Stimulated activated CD4-positive, alpha-beta T cell treated with anti-CD3 and anti-CD28 coated beads, Interleukin-4, amount 100 ng/mL, for 48 hours (primary cell): ENCODE results near the gene FUT3.
"Not testable (repeated sequence)": the region's sequence is repeated elsewhere in the genome, so short reads cannot be mapped to it uniquely, and the experiment has no call there.

Experiments
- DNase-seq, 2 donors: peaks; one replicate each; pipeline ENCODE4 v3.0.0-alpha.2; 2020; ENCODE audit warnings: low read depth in 2 of 2

Gene FUT3

DNA sequence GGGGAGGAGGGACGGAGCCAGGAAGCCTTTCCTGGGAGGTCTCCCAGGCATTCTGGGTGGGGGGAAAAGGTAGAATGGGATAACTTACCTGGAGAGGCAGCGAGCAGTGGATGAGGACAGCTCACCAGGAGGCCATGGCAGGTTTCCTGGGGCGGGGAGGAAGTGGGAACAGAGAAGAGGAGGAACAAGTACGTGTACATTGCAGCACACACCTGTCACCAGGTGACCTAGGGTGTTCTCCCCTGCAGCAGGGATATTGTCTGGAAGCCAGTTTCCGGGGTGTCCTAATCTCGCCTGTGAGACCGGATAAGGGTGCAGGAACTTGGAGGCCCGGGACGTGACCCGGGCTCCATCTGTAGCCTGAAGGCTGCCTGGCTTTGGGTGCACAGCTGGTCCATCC lies at the start of gene FUT3:
TSS of gene FUT3 (minus strand) at position 148 of the 400 bp plus-strand sequence.
- no peak for DNase-seq

DNA sequence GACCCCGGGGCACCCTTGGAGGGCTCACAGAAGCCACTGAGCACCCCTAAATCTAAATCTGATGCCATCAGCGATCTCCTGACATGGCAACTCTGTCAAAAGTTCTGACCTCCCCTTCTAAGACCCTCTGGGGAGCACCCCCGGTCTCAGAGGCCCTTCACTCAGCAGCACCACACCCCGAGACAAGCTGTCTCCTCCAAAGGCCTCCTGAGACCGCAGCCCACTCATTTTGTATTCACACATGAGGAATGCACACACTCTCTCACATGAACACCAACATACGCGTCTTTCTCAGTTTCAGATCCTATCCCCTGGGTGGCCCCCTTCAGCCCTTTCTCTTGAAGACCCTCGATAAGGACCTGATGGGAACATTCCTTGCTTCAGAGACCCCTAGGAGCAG lies 49.7 kb upstream of the FUT3 start:
- DNase-seq = no peak

DNA sequence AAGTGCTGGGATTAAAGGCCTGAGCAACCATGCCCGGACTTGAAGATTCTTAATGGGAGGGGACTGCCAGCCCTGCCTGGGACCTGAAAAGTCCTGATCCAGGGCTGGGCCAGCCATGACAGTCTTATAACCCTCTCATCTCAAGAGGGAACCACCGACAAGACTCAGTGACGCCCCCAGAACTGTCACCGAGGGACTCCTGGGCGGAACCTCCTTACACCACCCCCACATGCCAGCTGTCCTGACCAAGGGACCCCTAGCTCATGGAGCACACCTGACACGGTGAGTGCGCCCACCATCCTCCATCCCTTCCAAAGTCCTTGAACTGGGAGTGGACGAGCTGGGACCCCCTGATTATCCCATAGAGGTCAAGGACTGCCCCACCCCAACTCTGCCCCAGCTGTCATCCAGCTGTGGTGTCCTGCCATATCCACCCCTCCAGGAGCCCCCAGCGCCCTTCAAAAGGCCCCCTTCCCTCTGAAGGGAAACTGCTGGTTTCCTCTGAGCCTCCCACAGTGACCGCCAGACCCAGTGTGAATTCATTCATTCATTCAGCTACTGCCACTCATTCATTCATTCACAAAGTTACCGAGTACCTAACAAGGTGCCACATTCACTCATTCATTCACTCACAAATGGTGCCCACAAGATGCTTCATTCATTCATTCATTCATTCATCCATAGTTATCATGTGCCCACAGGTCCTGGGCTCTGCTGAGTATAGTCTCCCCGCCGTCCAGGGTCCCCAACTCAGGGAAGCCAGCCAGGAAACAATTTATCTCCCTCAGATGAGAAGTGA lies 48.7 kb upstream of the FUT3 start:
- no peak for DNase-seq

DNA sequence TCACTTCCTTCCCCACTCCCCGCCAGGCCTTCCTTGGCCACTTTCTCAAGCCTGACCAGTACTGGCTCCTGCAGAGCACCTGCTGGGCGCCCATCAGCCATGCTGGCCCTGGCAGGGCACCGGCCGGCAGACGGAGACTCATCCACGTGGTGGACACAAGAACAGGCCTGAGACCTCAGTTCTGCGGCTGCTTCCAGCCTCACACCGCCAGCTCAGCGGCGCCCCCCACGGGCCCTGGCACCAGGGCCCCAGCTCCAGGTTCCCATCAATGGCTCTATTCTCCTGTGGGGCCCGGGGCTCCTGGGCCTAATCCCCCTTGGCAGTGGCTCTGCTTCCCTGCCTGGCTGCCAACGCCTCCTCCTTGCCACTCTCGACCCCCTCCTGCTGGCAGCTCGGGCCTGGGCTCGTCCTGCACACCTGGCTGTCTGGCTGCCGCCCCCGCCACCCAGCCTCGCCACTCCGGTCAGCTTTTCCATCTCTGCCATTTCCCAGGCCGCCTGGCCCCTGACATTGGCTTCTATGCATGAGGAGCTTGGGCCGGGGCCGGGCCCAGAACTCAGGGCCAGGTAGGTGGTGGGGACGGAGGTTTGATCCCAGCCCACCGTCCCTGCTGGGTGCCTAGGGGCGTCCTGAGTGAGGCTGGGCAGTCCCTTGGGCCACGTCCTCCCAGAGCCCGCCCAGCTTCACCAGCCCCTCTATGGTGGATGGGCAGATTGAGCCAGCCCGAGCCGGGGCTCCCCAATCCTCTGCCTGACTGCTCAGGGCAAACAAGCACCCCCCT lies 46.1 kb upstream of the FUT3 start:
- no peak for DNase-seq

DNA sequence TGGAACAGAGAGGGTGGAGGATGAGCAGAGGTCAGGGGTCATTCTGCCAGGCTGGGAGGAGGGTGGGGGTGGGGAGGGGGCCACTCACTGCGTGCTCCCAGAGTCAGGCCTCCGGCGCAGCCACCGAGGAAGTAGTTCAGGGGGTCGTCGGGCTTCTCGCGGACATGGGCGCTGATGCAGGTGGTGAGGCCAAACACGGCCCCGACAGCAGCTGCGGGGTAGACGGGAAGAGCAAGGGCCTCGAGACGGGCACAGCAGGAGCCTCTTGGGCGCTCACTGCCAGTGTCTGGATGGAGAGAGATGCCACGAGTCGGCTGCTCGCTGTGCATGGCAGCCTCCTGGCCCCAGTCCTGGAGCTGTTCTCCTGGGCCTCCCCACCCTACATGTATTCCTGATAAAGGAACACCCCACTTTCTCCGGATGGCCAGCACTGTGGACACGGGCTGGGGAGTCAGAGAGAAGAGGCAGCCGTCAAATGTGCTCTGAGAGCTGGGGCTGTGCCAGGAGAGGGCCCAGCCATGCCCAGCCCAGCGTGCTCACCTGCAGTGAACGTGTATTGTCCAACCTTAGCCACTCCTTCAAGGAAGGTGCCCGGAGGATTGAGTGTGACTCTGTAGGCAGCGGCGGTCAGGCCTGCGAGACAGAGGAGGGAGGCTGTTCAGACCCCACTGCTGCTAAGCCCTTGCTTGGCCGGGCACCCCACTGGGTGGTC lies 45.3 kb upstream of the FUT3 start:
- DNase-seq = no peak

DNA sequence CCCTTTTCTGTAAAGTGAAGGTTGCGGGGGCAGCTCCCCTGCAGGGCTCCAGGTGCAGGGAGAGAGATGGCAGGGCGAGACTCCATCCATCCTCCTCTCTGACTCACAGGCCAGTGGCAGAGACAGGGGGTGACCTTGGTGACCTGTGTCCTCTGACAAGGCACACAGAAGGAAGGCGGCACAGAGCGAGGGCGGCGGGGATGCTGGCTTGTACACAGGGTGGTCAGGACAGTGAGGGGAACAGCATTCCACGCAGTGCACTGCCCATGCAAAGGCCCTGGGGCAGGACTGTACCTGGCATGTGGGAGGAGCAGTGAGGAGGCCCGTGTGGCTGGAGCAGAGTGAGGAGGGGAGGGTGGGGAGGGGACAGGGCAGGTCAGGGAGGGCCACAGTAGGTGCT lies 44.6 kb upstream of the FUT3 start:
- no peak for DNase-seq

DNA sequence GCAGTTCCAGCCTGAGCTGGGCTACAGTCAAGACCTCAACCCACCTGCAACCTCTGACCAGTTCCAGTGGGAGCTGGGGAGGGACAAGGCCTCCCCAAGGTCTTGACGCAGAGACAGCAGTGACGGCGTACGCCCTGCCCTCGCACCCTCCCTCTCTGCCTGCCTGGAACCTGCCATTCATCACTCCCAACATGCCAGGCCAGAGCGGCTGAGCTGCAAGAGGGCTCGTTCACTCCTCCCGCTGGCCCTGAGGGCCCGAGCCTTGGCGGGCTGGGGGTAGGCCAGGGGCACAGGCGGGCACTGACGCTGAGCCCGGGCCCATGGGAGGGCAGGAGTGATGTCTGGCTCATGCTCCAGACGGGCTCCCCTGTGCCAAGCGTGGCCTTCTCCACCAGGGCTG lies 44.2 kb upstream of the FUT3 start:
- no peak for DNase-seq

DNA sequence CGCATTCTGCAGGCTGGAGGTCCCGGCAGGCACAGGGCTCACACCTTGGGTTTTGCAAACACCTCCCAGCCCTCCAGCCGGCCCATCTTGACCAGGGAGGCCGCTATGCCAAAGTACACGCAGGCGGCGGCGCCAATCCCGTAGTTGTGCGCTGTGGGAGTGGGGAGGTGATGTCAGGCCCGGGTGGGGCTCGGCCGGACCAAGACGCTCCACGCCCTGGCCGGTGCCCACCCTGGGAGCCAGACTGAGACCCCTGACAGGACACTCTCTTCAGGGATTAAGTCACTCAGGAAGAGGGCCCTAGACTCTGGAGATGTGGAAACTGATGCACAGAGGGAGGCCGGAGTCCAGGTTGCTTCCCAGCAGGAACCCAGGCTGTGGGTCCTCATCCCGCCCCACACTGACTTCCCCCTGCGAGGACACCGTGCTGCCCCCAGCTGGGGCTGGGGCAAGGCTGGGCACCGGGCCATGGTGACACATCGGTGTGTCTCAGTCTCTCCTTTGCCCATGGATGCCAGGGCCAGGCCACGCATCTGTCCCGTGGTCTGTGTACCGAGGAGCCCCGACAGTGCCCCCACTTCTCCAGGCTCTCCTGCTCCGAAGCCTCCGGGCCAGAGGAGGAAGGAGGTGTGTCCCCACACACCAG lies 43.6 kb upstream of the FUT3 start:
- DNase-seq = no peak

DNA sequence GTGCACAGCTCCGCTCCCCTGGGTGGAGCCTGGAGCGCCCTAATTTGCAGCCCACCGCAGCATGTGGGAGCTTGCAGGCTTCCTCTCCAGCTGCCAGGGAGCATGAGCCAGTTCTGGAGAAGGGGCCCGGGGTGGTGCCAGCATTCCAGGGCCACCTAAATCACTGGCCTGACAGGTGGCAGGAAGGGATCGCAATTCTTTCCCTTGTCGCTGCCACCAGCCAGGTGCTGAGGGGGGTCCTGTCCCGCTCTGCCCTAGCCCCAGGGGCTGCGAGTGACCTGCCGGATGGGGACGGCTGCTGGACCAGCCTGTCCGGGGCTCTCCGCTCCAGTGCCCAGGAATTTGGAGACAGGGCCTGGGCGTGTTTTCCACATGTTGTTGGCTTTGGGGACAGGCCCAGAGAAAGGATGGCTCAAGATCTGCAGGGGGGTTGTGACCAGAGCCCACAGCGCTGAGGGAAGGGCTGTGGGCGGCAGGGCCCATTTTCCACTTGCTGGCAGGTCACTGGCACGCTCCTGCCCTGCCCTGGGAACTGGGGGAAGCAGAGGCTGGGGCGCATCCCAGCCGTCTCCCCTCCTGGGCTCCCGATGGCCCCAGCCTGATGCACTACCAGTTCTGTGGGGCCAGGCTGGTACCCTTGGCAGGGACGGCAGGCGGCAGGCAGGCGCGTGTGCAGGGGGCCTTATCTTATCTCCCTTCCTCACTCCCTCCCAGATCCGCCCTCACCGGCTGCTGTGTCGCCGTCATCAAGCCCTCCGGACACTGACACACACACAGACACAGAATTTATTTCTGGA lies 42.9 kb upstream of the FUT3 start:
- no peak for DNase-seq

DNA sequence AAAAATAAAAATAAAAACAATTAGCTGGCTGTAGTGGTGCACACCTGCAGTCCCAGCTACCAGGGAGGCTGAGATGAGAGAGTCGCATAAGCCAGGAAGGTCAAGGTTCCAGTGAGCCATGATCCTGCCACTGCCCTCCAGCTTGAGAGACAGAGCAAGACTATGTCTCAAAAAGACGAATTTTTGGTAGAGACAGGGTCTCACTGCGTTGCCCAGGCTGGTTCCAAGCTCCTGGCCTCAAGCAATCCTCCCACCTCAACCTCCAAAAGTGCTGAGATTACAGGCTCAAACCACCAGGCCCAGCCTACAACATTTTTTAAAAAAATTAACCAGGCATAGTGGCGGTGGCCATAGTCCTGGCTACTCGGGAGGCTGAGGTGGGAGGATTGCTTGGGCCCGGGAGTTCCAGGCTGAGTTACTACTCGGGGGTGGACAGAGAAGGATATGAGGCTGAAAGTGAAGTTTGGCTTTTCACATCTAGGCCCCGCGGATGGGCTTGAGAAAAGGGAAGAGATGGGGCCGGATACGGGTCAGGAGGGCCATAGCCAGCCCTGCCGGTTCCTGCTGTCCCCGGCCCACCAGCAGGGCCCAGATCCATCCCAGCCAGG lies 42.2 kb upstream of the FUT3 start:
- no peak for DNase-seq

DNA sequence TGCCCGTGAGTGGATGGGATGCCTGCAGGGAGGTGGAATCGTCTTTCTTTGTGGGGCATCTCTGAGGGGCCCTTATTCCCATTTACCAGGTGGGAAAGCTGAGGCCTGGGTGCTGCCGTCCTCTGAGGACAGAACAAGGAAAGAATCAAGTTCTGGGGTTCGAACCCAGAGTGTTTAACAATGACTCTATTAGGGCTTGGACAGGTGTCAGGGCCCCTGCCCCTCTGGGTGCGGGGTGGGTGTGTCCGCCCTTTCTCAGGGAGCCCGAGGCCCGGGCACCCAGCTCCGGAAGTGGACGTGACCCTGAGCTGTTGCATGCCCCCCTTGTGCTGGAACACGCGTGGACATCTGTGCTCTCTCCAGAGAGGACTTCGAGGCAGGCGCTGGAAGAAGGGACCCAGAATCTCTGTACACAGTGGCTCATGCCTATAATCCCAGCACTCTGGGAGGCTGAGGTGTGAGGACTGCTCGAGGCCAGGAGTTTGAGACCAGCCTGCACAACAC lies 41.6 kb upstream of the FUT3 start:
- no peak for DNase-seq

DNA sequence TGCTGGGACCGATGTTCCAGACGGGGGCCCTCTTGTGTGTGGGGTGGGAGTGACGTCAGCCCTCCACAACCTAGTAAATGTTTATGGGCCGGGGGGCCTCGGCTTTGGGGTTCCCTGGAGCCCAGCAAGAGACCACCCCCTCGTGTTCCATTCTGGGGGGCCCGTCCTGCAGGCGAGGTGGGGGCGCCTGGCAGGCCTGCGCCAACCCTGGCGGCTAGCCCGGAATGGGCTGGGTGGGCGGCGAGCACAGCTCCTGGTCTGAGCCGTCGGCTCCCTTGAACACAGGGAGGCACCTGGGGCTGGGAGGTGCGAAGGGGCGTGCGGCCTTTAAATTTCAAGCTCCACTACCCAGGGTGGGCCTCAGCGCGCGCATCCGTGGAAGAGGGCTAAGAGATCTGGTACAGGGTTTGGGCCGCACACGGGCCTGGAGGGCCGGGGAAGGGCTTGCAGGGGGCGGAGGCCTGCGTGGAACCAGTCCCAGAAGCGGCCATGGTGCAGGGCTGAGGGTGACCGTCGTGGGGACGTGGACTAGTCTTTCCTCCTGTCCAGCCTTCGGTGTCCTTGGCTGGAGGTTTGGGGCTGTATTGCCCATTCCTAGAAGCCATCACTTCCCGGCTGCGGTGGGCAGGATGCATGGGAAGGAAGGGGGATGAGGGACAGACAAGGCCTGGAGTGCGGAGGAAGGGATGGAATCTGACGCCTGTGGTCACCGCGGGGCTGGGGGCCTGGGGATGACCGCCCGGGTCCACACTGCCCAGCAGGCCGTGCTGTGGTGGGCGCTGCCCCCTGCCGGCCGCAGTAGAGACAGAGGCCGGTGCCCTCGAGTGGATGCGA lies 40.9 kb upstream of the FUT3 start:
- DNase-seq = no peak

DNA sequence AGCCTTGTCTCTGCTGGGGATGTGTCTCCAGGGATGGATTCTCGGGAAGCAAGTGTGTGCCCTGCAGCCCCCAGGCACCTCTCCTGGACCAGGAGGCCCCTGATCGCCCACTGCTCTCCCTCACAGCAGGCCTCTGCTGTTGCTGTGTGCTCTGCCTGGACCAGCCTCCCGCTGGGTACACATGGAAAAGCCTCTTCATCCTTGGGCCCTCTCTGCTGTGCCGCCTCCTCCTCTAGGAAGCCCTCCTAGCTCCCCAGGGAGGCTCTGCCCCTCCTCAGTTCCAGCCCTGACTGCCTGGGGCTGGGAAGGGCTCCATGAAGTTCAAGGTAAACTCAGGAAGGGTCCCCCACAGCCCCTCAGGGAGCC lies 40.3 kb upstream of the FUT3 start:
- DNase-seq = no peak

DNA sequence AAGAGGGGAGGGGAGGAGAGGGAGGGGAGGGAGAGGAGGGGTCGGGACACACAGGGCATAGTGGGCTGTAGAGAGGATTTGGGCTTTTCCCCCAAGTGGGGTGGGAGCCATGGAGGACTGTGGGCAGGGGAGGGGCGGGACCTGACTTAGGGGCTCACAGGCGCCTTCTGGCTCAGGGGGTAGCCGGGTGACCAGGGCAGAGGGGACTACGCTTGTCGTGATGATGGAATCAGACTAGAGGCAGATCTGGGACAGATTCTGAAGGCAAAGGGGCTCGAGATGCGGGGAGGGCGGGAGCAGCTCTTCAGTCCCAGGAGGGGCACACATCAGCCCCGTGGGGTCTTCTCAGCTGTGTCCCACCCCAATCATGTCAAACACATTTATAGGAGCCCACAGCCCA lies 38.9 kb upstream of the FUT3 start:
- DNase-seq = no peak

DNA sequence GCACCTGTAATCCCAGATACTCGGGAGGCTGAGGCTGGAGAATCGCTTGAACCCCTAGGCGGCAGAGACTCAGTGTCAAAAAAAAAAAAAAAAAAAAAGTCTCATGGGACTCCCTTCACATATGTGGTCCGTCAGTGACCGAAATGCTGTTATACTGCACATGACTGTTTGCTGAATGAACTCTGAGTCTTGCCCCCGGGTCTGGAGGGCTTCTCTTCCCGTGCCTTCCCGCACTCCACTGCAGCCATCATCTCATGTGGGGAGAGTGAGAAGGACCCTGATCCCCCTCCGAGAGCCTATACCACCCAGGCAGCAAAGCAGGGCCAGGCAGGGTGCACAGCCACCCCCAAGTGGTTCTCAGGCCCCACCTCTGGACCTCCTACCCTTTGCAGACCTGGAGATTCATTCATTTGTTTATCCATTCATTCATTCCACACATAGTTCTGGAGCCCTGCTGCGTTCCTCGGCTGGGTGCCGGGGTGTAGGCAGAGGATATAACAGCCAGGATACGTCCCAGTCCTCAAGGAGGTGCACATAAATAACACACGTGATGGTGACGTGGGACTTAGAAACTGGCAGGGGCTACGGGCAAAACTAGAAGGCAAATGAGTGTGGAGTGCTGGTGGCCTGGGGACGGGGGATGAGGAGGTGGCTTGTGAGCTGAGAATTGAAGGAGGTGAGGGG lies 38.2 kb upstream of the FUT3 start:
- DNase-seq = no peak

DNA sequence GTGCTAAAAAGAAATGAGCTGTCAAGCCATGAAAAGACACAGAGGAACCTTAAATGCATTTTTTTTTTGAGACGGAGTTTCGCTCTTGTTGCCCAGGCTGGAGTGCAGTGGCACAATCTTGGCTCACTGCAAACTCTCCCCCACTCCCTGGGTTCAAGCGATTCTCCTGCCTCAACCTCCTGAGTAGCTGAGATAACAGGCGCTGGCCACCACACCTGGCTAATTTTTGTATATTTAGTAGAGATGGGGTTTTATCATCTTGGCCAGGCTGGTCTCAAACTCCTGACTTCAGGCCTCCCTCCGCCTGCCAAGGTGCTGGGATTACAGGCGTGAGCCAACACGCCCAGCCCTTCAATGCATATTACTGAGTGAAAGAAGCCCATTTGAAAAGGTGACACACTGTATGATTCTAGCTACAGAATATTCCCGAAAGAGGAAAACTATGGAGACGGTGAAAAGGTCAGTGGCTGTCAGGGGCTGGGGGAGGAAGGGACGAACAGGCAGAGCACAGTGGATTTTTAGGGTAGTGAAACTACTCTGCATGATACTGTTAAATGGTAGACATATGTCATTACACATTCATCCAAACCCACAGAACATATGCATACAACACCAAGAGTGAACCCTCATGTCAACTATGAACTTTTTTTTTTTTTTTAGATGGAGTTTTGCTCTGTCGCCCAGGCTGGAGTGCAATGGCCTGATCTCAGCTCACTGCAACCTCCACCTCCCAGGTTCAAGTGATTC lies 33.0 kb upstream of the FUT3 start:
- DNase-seq = not testable (repeated sequence)

DNA sequence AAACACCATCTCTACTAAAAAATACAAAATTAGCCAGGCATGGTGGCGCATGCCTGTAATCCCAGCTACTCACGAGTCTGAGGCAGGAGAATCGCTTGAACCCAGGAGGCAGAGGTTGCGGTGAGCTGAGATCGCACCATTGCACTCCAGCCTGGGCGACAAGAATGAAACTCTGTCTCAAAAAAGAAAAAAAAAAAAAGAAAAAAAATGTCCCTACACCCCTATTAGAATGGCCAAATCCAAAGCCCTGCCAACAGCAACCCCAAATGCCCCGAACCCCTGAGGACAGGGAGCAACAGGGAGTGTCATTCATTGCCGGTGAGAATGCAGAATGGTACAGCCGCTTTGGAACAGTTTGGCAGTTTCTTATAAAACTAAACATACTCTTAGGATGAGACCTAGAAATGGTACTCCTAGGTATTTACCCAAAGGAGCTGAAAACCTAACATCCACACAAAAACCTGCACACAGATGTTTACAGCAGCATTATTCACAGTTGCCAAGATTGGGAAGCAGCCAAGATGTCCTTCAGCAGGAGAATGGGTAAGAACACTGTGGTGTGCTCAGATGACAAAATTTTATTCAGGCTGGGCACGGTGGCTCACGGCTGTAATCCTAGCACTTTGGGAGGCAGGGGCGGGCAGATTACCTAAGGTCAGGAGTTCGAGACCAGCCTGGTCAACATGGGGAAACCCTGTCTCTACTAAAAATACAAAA lies 32.1 kb upstream of the FUT3 start:
- not testable (repeated sequence) for DNase-seq

DNA sequence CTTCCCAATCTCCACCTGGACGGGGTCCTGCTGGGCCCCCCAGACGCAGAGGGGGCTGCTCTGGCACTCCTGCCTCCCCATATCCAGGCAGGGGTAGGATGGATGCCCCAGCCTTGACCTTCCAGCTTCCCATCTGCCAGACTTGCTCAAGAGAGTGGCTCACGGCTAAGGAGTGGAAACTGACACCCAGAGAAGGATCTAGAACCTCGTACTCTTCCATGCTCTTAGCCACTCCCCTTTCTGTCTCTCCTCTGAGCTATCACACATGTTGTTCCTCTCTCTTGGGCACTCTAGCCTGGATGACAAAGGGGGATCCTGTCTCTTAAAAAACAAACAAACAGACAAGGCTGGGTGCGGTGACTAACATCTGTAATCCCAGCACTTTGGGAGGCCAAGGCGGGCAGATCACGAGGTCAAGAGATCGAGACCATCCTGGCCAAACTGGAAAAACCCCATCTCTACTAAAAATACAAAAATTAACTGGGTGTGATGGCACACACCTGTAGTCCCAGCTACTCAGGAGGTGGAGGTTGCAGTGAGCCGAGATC lies 31.2 kb upstream of the FUT3 start:
- DNase-seq = no peak
